Esophagus (tissue), 2 donors: Measurements from ENCODE around the gene PAQR9. TPM values are rescaled to one million over a fixed set of nuclear protein-coding genes. Genes with fewer than 3 reads are reported as not detected.

Source experiments
- H3K27ac ChIP-seq, 2 donors: one replicate each; pipeline ENCODE4 v1.5.1; 2013; ENCODE audit warnings: low read depth in 2 of 2, mild to moderate bottlenecking in 2 of 2, inconsistent platforms in 1 of 2, low read length in 1 of 2, moderate library complexity in 1 of 2
- H3K27me3 ChIP-seq, 2 donors: one replicate each; pipeline ENCODE4 v1.6.1; 2013; ENCODE audit warnings: low read length in 2 of 2, control low read depth in 1 of 2, mild to moderate bottlenecking in 1 of 2; ENCODE audit not compliant: insufficient read depth in 2 of 2, control insufficient read depth in 1 of 2
- H3K36me3 ChIP-seq, 2 donors: one replicate each; pipeline ENCODE4 v1.6.1; 2013; ENCODE audit warnings: low read length in 1 of 2; ENCODE audit not compliant: control insufficient read depth in 2 of 2, insufficient read depth in 2 of 2
- H3K4me1 ChIP-seq, 2 donors: one replicate each; pipeline ENCODE4 v1.6.1; 2013; ENCODE audit warnings: low read length in 1 of 2; ENCODE audit not compliant: control insufficient read depth in 2 of 2, insufficient read depth in 2 of 2
- H3K4me3 ChIP-seq, 2 donors: one replicate each; pipeline ENCODE4 v1.5.1; 2013; ENCODE audit warnings: low read length in 2 of 2, mild to moderate bottlenecking in 2 of 2, low read depth in 1 of 2, moderate library complexity in 1 of 2
- H3K9me3 ChIP-seq, 2 donors: one replicate each; pipeline ENCODE4 v1.6.1; 2013; ENCODE audit warnings: mild to moderate bottlenecking in 2 of 2, low read depth in 1 of 2, low read length in 1 of 2, moderate library complexity in 1 of 2; ENCODE audit not compliant: control insufficient read depth in 2 of 2, insufficient read depth in 1 of 2
- WGBS, 2 donors: extraction: QIAGEN DNeasy Blood & Tissue Kit; methylation state at CpG; one replicate each; pipeline ENCODE4 v1.1.7; 2013; 5-methylcytosine and 5-hydroxymethylcytosine counted together
- polyA plus RNA-seq, 2 donors: library from polyadenylated mRNA; stranded (reverse); fragments of 200-250 nt; gene quantifications; one replicate each; pipeline ENCODE4 v1.2.3, GENCODE V29; 2013
- donor health status: healthy with polysubstance abuse.
- donor health status: Bipolar disorder and iron deficiency.

Gene PAQR9
- polyA plus RNA-seq, 2 donors: not detected

- Histone ChIP-seq H3K36me3 (no peaks in the 10 kb centered on the region), H3K27ac (no peak overlapping the region), H3K27me3 (no peaks in the 10 kb centered on the region), H3K9me3 (no peaks in the 10 kb centered on the region), H3K4me1 (no peaks in the 10 kb centered on the region), H3K4me3 (no peak overlapping the region)
- WGBS, 2 donors: 92 to 97% methylated on average over 3 of the region's 3 CpGs
Observed at GRCh38 chr3:142984255-142984654, 20.8 kb upstream of the PAQR9 start.

DNA sequence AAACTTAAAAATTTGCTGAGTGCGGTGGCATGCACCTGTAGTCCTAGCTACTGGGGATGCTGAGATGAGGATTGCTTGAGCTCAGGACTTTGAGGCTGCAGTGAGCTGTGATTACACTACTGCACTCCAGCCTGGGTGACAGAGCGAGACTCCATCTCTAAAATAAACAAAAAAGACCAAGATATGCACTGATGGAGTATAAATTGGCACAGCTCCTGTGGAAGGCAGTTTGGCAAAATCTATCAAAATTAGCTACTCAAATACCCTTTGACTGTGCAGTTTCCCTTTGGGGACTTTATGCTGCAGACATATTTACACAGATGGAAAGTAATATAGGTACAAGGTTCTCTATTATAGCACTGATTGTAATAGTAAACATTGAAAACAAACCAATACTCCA is 19.8 kb upstream of the PAQR9 start:
- Histone ChIP-seq H3K27ac (no peak overlapping the region), H3K4me1 (no peaks in the 10 kb centered on the region), H3K27me3 (no peaks in the 10 kb centered on the region), H3K4me3 (no peak overlapping the region), H3K9me3 (no peaks in the 10 kb centered on the region), H3K36me3 (no peaks in the 10 kb centered on the region)
- WGBS, 2 donors: 71 to 76% methylated on average over 2 of the region's 2 CpGs

- no peak overlapping the region for H3K4me3 ChIP-seq
- WGBS, 2 donors: 45 to 51% methylated on average over 7 of the region's 7 CpGs
Observed at GRCh38 chr3:142982038-142982773, 18.7 kb upstream of the PAQR9 start.

GRCh38 chr3:142981108-142981507 is 17.6 kb upstream of the PAQR9 start:
- H3K27me3 ChIP-seq: no peaks in the 10 kb centered on the region
- no peaks in the 10 kb centered on the region for H3K4me1 ChIP-seq
- H3K9me3 ChIP-seq: no peaks in the 10 kb centered on the region
- H3K36me3 ChIP-seq: no peaks in the 10 kb centered on the region
- WGBS, 2 donors: 54 to 59% methylated on average over 3 of the region's 3 CpGs
- H3K4me3 ChIP-seq: no peak overlapping the region
- H3K27ac ChIP-seq: no peak overlapping the region

More at GRCh38 chr3:142982038-142982773, 18.7 kb upstream of the PAQR9 start:
- no peak overlapping the region for H3K27ac ChIP-seq
- no peaks in the 10 kb centered on the region for H3K9me3 ChIP-seq
- H3K36me3 ChIP-seq: no peaks in the 10 kb centered on the region
- no peaks in the 10 kb centered on the region for H3K4me1 ChIP-seq
- no peaks in the 10 kb centered on the region for H3K27me3 ChIP-seq

- no peak overlapping the region for H3K4me3 ChIP-seq
- no peaks in the 10 kb centered on the region for H3K27me3 ChIP-seq
- H3K4me1 ChIP-seq: no peaks in the 10 kb centered on the region
- H3K27ac ChIP-seq: no peak overlapping the region
- no peaks in the 10 kb centered on the region for H3K36me3 ChIP-seq
- whole genome bisulfite sequencing, 2 donors: 70 to 73% methylated on average over 1 of the region's 1 CpG
- no peaks in the 10 kb centered on the region for H3K9me3 ChIP-seq
Observed at GRCh38 chr3:142977399-142977728, 13.9 kb upstream of the PAQR9 start.

DNA sequence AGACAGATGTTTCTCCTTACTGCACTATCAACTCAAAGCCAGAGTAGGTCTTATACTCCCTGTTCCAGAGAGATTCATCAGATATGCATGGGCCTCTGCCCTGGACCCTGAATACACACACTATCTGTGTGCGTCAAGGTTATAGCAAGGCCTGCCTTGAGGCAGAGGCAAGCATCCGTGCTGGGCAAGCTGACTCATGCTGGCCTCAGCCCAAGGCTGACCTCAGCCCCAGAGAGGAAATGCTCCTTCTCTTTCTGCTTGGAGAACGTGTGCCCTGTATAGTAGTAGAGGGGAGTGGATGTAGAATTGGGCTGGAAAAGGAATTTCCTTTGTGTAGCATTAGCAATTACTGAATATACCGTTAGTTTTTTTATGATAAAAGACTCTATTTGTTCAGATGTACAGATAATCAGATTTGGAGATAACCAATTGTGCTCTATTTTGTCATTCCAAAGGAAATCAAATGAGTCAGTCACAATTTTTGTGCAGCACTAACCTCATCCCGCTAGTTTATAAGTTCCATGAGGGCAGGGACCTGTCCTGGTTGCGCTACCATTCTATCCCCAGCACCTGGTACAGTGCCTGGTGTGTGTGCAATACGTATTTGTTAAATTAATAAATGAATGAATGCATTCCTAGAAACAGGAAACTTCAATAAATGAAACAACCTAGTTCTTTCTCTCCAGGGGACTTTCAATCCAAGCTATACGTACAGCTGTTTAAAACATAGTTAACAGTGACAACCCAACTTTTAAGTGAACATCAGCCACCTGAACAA is 13.3 kb upstream of the PAQR9 start:
- Histone ChIP-seq H3K27me3 (no peaks in the 10 kb centered on the region), H3K27ac (no peak overlapping the region), H3K4me3 (no peak overlapping the region), H3K4me1 (no peaks in the 10 kb centered on the region), H3K36me3 (no peaks in the 10 kb centered on the region), H3K9me3 (no peaks in the 10 kb centered on the region)
- WGBS, 2 donors: 55 to 63% methylated on average over 8 of the region's 8 CpGs

DNA sequence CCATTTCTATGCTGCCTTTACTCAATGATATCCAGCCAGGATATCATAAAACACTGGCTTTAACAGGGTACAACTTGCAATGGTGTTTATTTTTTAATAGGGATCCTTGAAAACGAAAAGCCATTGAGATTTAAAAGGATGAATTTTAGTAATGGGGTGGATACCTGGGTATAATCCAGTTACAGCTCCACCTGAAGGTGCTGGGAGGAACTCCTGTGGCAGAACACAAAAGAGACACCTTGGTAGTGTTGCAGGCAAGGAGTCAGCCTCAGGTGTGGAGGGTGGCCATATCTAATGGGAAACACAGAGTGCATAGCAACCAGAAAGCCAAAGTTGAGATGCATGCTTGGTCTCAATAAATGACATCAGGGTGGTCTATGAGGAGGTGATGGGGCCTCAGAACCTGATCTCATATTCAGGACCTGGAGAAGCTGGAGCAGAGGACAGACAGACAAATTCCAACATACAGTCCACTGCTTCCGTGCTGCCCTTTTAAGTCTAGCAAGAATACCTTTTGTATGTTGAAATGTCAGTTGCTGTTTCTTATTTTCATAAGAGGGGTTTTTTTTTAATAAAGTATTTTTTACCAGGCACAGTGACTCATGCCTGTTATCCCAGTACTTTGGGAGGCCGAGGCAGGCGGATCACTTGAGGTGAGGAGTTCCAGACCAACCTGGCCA is 12.0 kb upstream of the PAQR9 start:
- no peak overlapping the region for H3K27ac ChIP-seq
- H3K4me1 ChIP-seq: no peaks in the 10 kb centered on the region
- no peaks in the 10 kb centered on the region for H3K27me3 ChIP-seq
- H3K4me3 ChIP-seq: no peak overlapping the region
- WGBS, 2 donors: 88 to 90% methylated on average over 4 of the region's 4 CpGs
- no peaks in the 10 kb centered on the region for H3K9me3 ChIP-seq
- no peaks in the 10 kb centered on the region for H3K36me3 ChIP-seq

DNA sequence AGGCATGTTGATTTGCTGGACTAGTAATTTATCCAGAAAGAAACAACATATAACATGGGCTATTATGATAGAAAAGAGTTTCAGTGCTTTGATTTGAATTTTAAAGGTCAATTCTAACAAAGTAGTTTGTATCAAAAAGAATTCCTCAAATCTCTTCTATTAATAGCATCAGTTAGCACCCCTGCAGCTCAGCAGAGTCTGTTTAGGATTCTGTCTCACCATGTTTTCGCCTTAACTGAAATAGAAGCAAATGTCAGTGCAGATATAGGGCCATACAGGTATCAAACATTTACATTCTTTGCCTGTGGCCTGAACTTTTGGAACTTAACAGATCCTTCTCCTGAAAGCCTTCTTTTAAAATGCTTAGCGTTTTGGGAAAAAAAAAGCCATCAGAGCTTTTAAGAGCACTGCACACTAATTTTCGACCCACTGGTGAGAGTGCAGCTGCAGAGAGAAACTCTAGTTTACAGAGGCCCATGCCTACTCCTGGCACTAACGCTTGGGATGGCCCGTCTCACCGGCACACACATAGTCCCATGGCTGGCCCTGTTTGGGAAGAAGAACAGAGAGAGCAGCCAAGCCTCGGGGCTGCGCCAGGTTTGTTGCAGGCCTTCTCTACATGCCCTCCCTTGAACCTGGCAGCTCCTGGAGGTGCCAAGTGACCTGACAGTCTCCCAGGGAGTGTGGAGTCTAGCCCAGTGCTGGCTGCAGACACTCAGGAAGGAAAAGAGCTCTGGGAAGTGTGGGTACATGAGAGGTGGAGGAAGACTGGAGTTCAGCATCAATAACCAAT is 9.9 kb upstream of the PAQR9 start:
- H3K27me3 ChIP-seq: no peaks in the 10 kb centered on the region
- WGBS, 2 donors: 73 to 81% methylated on average over 8 of the region's 8 CpGs
- no peak overlapping the region for H3K27ac ChIP-seq
- no peaks in the 10 kb centered on the region for H3K36me3 ChIP-seq
- peaks cover 0 to under 1% of the 10 kb centered on the region in 2 donors for H3K9me3 ChIP-seq
- H3K4me1 ChIP-seq: no peaks in the 10 kb centered on the region
- H3K4me3 ChIP-seq: no peak overlapping the region

GRCh38 chr3:142972092-142972753 is 8.7 kb upstream of the PAQR9 start:
- Histone ChIP-seq H3K36me3 (no peaks in the 10 kb centered on the region), H3K4me3 (no peak overlapping the region), H3K27me3 (no peaks in the 10 kb centered on the region), H3K4me1 (no peaks in the 10 kb centered on the region), H3K9me3 (peaks cover 0 to 2% of the 10 kb centered on the region in 2 donors), H3K27ac (no peak overlapping the region)
- WGBS, 2 donors: 89% methylated on average over 7 of the region's 7 CpGs
